Fibroblast of mammary gland (primary cell): ENCODE measurements around the gene KRT83.

ENCODE experiments used
- DNase-seq: peaks from one replicate; pipeline ENCODE4 v3.0.0-alpha.2; 2010; ENCODE audit warnings: low read depth
- H3K4me3 ChIP-seq: 2 replicates; pipeline ENCODE4 v1.5.1; 2011; ENCODE audit warnings: low read depth, mild to moderate bottlenecking, low read length, moderate library complexity; ENCODE audit not compliant: control insufficient read depth
- CTCF ChIP-seq: conservative IDR thresholded peaks from 2 replicates; pipeline ENCODE4 v1.5.1; 2011; ENCODE audit warnings: low read depth, low read length, inconsistent platforms; ENCODE audit not compliant: control insufficient read depth, insufficient read depth

KRT83 gene

GRCh38 chr12:52285851-52286530 lies 35.2 kb downstream of the KRT83 start:
- TF ChIP-seq CTCF: no peak
- no peak overlapping the region for H3K4me3 ChIP-seq
- DNase-seq: no peak

GRCh38 chr12:52285172-52285745 lies 35.9 kb downstream of the KRT83 start:
- no peak overlapping the region for H3K4me3 ChIP-seq
- peak; percentile 48 for DNase-seq
- no peak for TF ChIP-seq CTCF

GRCh38 chr12:52284562-52285171 lies 36.5 kb downstream of the KRT83 start:
- no peak for TF ChIP-seq CTCF
- no peak for DNase-seq
- H3K4me3 ChIP-seq: no peak overlapping the region

GRCh38 chr12:52280796-52281560 lies 40.2 kb downstream of the KRT83 start:
- no peak overlapping the region for H3K4me3 ChIP-seq
- DNase-seq: peak; percentile 98
- no peak for TF ChIP-seq CTCF

GRCh38 chr12:52280319-52280795 lies 40.8 kb downstream of the KRT83 start:
- TF ChIP-seq CTCF: no peak
- H3K4me3 ChIP-seq: no peak overlapping the region
- peak; percentile 94 for DNase-seq

- TF ChIP-seq CTCF: no peak
- no peak overlapping the region for H3K4me3 ChIP-seq
- DNase-seq: no peak
These were observed 41.5 kb downstream of the KRT83 start for GRCh38 chr12:52279422-52280318.
